PC-9 (cell line): ENCODE results near the gene TLE4. TPM values are rescaled to one million over a fixed set of nuclear protein-coding genes. Genes with fewer than 3 reads are reported as not detected.

Source experiments
- BruUV-seq: library from RNA; stranded (reverse); fragments of 400-500 nt; replicated peaks from 2 replicates; lab custom pipeline; 2021; lab: Mats Ljungman, UMichigan
- CTCF ChIA-PET: fragments of 300-600 bp; sonication (Branson Sonifier 250); formaldehyde crosslinking; loops from one replicate; lab custom pipeline; 2022; ENCODE audit warnings: antibody characterized with exemption; lab: Charles Lee
- POLR2A ChIA-PET: fragments of 300-600 bp; sonication (Branson Sonifier 250); formaldehyde crosslinking; loops from one replicate; lab custom pipeline; 2022; ENCODE audit warnings: antibody characterized with exemption; ENCODE audit not compliant: unreplicated experiment; lab: Charles Lee
- DNase-seq, 2 experiments: peaks; one replicate each; pipeline versions ENCODE4 v3.0.0 to v3.0.0-alpha.2; 2015 to 2022; ENCODE audit warnings: mixed read lengths in 1 of 2
- H2AFZ ChIP-seq: fragments of 200-600 bp; sonication (generic); 2 replicates; pipeline ENCODE4 v1.8.1; 2017; ENCODE audit warnings: antibody characterized with exemption
- H3F3A ChIP-seq: fragments of 200-600 bp; sonication (generic); 2 replicates; pipeline ENCODE4 v1.8.1; 2017; ENCODE audit warnings: antibody characterized with exemption, mild to moderate bottlenecking, low read depth; ENCODE audit not compliant: insufficient read depth
- H3K27ac ChIP-seq: fragments of 200-600 bp; sonication (generic); 2 replicates; pipeline ENCODE4 v1.6.1; 2016; ENCODE audit warnings: mixed run types
- H3K27me3 ChIP-seq: fragments of 200-600 bp; sonication (generic); 2 replicates; pipeline ENCODE4 v1.6.1; 2016; ENCODE audit warnings: low read depth, mixed run types; ENCODE audit not compliant: insufficient read depth
- H3K36me3 ChIP-seq: fragments of 200-600 bp; sonication (generic); 2 replicates; pipeline ENCODE4 v1.6.1; 2016; ENCODE audit warnings: low read depth, mixed run types
- H3K4me1 ChIP-seq: fragments of 200-600 bp; sonication (generic); replicated peaks from 2 replicates; pipeline ENCODE4 v1.6.1; 2016; ENCODE audit warnings: mixed run types; ENCODE audit not compliant: insufficient read depth
- H3K4me2 ChIP-seq: fragments of 200-600 bp; sonication (generic); 2 replicates; pipeline ENCODE4 v1.6.1; 2017; ENCODE audit warnings: mixed run types
- H3K4me3 ChIP-seq: fragments of 200-600 bp; sonication (generic); 2 replicates; pipeline ENCODE4 v1.6.1; 2016; ENCODE audit warnings: mixed run types
- H3K79me2 ChIP-seq: fragments of 200-600 bp; sonication (generic); 2 replicates; pipeline ENCODE4 v1.6.1; 2017; ENCODE audit warnings: low read depth, mixed run types
- H3K9me2 ChIP-seq: fragments of 200-600 bp; sonication (generic); 2 replicates; pipeline ENCODE4 v1.8.1; 2017; ENCODE audit warnings: mild to moderate bottlenecking; ENCODE audit not compliant: insufficient read depth
- H3K9me3 ChIP-seq: fragments of 200-600 bp; sonication (generic); 2 replicates; pipeline ENCODE4 v1.8.1; 2016; ENCODE audit warnings: low read depth; ENCODE audit not compliant: insufficient read depth
- H4K20me1 ChIP-seq: fragments of 200-600 bp; sonication (generic); 2 replicates; pipeline ENCODE4 v1.8.1; 2017; ENCODE audit not compliant: insufficient read depth
- EZH2 ChIP-seq: fragments of 200-600 bp; sonication (generic); IDR thresholded peaks from 2 replicates; pipeline ENCODE4 v1.8.0; 2017; ENCODE audit warnings: antibody characterized with exemption, low read depth
- intact Hi-C: fragments of 100-400 bp; cut with micrococcal nuclease; formaldehyde crosslinking; loops from one replicate; pipeline ENCODE4 v1.10.0; 2022; ENCODE audit not compliant: unreplicated experiment
- total RNA-seq: library from RNA; stranded (reverse); gene quantifications from 2 replicates; pipeline ENCODE4 v1.2.3, GENCODE V29; 2021
- TF ChIP-seq, protein P1 (sequence below): fragments of 200-600 bp; sonication (generic); conservative IDR thresholded peaks from 2 replicates; pipeline ENCODE4 v1.6.1; 2017; ENCODE audit warnings: mixed run types, antibody characterized with exemption, mild to moderate bottlenecking, moderate library complexity

Gene TLE4
- total RNA-seq, 1 experiment from 2014 or later: not detected

DNA sequence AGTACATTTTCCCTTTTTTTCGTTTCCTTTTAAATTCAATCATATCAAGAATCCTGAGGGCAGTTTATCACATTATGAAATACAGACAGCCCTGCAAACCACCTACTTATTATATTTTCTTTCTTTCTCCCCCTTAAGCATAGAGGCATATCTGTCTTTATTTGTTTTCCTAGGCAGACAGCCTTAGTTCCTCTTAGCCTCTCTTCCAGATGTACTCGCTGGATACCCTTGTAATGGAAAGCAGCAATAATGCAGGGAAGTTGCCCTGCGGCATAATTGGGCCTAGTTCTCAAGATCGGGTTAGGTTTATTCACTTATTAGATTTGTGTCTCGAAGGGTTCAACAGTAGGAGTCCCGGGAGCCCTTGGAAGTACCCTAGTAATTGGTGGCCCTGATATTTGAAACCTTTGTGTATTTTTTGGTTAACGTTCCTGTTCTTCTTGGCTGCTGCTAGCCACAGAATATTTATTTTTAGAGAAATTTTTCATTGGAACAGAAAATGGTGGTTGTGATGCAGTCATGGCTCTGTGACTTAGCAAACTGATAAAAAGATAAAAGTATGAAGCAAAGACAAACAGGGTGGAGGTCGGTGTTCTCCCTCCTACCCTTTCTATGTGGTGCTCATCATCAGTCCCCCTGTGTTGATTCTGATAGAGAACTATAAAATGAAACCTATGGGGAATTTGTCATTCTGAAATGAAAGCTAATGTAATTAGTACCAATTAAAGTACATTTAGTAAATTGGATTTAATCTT lies 6.4 kb downstream of the TLE4 start:
- no peak overlapping the region for H3K4me3 ChIP-seq
- H3K36me3 ChIP-seq: no peaks in the 10 kb centered on the region
- DNase-seq: no peak
- ChIA-PET POLR2A (no interaction called here), CTCF (no interaction called here)
- H3K4me2 ChIP-seq: no peak overlapping the region
- no peaks in the 10 kb centered on the region for H3K4me1 ChIP-seq
- H3F3A ChIP-seq: no peaks in the 10 kb centered on the region
- no peaks in the 10 kb centered on the region for H4K20me1 ChIP-seq
- no peaks in the 10 kb centered on the region for H3K79me2 ChIP-seq
- TF ChIP-seq EZH2: no peak
- TF ChIP-seq, protein P1, sequence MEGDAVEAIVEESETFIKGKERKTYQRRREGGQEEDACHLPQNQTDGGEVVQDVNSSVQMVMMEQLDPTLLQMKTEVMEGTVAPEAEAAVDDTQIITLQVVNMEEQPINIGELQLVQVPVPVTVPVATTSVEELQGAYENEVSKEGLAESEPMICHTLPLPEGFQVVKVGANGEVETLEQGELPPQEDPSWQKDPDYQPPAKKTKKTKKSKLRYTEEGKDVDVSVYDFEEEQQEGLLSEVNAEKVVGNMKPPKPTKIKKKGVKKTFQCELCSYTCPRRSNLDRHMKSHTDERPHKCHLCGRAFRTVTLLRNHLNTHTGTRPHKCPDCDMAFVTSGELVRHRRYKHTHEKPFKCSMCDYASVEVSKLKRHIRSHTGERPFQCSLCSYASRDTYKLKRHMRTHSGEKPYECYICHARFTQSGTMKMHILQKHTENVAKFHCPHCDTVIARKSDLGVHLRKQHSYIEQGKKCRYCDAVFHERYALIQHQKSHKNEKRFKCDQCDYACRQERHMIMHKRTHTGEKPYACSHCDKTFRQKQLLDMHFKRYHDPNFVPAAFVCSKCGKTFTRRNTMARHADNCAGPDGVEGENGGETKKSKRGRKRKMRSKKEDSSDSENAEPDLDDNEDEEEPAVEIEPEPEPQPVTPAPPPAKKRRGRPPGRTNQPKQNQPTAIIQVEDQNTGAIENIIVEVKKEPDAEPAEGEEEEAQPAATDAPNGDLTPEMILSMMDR: no peak
- intact Hi-C loops: no loop called here
- no peaks in the 10 kb centered on the region for H3K9me2 ChIP-seq
- H3K9me3 ChIP-seq: no peaks in the 10 kb centered on the region
- no peak overlapping the region for H2AFZ ChIP-seq
- BruUV-seq: no TSS peak
- no peak overlapping the region for H3K27ac ChIP-seq
- H3K27me3 ChIP-seq: no peaks in the 10 kb centered on the region

DNA sequence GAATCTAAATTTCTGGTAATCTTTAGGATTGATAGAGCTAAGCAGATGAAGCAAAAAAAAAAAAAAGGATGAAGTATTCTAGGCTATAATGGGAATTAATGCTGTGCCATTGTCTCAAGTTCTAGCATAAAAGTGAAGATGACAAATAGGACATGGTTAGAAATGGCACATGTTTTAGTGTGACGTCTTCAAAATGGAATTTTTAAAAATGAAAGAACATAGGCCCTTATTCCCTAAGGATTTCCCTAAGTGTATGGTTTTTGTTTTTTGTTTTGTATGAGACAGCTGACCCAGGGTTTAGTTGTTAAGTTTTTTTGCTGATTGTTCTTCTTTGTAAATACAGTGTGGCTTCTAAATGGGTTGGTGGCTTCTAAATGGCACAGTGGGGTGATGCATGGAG lies 7.1 kb downstream of the TLE4 start:
- CTCF ChIA-PET: no interaction called here
- POLR2A ChIA-PET: no interaction called here
- no peak overlapping the region for H2AFZ ChIP-seq

DNA sequence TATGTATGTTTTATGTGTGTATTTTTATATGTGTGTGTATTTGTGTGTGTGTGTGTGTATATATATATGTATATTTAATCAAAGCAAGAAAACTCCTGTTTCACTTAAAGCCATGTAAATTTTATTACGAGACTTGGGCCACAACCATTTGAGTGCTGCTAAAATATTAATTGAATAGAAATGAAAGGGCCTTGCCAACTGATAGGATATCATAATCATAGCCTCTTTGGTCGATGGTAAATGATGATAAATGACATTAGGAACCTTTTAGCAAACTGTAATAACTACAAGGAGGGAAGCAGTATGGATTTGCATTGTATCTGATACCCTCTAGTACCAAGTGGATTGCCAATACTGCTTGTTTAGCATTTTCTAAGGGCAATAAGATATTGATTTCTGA lies 7.9 kb downstream of the TLE4 start:
- CTCF ChIA-PET: no interaction called here
- Histone ChIP-seq H3K4me1 (no peaks in the 10 kb centered on the region), H3K4me2 (no peak overlapping the region), H3K27ac (no peak overlapping the region), H3K27me3 (no peaks in the 10 kb centered on the region), H4K20me1 (no peaks in the 10 kb centered on the region), H3K4me3 (no peak overlapping the region), H3K79me2 (no peaks in the 10 kb centered on the region), H3K36me3 (no peaks in the 10 kb centered on the region), H3F3A (no peaks in the 10 kb centered on the region), H3K9me2 (no peaks in the 10 kb centered on the region), H2AFZ (no peak overlapping the region), H3K9me3 (no peaks in the 10 kb centered on the region)
- POLR2A ChIA-PET: no interaction called here
- DNase-seq: no peak
- TF ChIP-seq, protein P1: no peak
- no peak for TF ChIP-seq EZH2
- intact Hi-C loops: no loop called here
- BruUV-seq: no TSS peak

More for the DNA sequence above, 7.1 kb downstream of the TLE4 start:
- H3K79me2 ChIP-seq: no peaks in the 10 kb centered on the region
- H4K20me1 ChIP-seq: no peaks in the 10 kb centered on the region
- no peaks in the 10 kb centered on the region for H3K27me3 ChIP-seq
- H3K9me3 ChIP-seq: no peaks in the 10 kb centered on the region
- no peak overlapping the region for H3K4me3 ChIP-seq
- DNase-seq: no peak
- intact Hi-C loops: no loop called here
- TF ChIP-seq, protein P1: no peak
- TF ChIP-seq EZH2: no peak
- H3K27ac ChIP-seq: no peak overlapping the region
- H3K4me1 ChIP-seq: no peaks in the 10 kb centered on the region
- no peaks in the 10 kb centered on the region for H3F3A ChIP-seq
- no peak overlapping the region for H3K4me2 ChIP-seq
- H3K36me3 ChIP-seq: no peaks in the 10 kb centered on the region
- no peaks in the 10 kb centered on the region for H3K9me2 ChIP-seq
- no TSS peak for BruUV-seq
